NCI-H2107 treated with DMSO at 0.1 percent for 48 hours (cell line): ENCODE measurements around the gene CCNDBP1.

Source experiments
- DNase-seq: peaks from one replicate; lab custom pipeline; 2025; ENCODE audit not compliant: unreplicated experiment; lab: John Stamatoyannopoulos, UW

The CCNDBP1 gene

DNA sequence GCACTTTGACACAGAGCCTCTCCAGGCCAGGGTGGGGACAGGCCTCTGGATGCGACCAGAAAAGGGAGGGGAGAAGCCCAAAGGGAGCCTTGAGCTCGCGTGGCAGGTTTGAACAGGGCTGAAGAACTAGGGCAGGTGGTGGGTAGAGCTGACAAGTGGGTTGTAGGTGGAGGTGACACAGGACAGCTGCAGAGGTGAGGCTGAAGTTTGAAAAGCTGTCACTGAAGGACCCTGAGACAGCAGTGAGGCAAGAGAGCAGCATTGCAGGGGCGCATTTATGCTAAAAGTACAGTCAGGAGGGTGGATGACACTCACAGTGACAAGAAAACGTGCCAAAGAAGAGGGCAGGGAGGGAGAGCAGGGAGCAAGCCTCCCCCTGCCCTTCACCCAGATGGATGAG is 57.4 kb downstream of the CCNDBP1 start:
- no peak for DNase-seq

DNA sequence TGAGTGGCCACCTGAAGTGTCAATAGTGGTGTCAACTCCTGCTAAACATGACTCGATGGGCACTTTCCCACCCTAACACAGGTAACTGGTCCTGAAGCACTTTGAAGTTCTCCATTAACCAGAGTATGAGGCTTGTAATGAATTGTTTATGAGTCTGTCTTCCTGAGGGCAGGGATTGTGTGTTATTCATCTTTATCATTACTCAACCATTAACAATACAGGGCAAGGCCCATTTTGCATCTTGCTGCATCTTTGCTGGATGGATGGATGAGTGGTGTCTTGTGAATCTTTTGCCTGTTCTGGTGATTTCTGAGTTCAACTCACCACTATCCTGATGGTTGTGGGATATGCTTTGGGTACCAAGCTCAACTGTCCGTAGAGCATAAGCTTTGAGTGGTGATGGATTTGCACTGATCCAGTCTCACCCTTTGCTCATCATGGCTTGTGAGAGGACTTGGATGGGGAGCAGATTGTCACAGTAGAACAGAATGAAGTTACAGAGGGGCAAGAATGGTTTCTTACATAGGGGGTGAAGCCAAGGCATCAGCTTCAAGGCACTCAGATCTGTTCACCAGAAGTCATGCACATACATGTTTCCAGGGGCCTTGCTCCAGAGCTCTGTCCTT is 57.9 kb downstream of the CCNDBP1 start:
- DNase-seq = no peak

DNA sequence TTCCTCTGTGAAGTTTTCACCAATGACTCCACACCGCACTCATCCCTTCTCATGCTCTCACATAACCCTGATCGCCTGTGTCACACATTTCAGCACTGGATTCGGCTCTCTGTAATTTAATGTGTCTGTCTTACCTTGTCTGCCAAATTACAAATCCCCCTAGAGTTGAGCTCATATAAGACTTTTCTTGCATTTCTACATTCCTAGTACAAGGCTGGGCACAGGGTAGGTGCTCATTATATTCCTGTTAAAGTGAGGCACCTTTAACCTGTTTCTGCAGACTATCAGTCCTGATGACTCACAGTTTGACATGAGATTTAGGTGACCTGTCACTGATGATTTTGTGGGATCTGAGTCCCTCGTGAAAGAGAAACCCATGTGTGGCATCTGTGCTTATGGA is 58.9 kb downstream of the CCNDBP1 start:
- DNase-seq = no peak

DNA sequence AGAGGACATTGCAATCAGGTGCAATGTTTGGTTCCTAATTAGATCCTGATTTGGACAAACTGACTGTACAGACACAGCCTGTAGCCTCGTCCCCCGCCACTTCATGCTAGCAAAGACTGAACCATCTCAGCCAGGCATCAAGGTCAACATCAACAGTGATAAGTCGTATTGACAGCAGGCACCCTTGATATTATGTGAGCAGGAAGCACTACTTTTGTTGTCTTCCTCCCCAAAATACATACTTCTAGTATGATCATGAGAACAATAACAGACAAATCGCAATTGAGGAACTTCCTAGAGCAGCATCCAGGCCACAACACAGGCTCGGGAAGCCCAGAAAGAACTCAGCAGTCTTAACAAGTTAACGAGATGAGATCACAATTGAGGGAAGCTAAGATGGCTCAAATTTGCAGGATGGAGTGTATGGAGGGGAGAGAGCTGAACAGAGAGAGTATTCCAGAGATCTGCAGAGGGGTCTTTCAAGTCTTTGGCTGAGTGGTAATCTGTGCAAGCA is 61.1 kb downstream of the CCNDBP1 start:
- DNase-seq = no peak
